Activated effector memory CD4-positive, alpha-beta T cell treated with anti-CD3 and anti-CD28 coated beads, Interleukin-2, amount 50 U/mL, for 16 hours (primary cell): ENCODE results near the gene ZNF544.

Experiments used
- DNase-seq: peaks from one replicate; pipeline ENCODE4 v3.0.0-alpha.2; 2020

The ZNF544 gene

DNA sequence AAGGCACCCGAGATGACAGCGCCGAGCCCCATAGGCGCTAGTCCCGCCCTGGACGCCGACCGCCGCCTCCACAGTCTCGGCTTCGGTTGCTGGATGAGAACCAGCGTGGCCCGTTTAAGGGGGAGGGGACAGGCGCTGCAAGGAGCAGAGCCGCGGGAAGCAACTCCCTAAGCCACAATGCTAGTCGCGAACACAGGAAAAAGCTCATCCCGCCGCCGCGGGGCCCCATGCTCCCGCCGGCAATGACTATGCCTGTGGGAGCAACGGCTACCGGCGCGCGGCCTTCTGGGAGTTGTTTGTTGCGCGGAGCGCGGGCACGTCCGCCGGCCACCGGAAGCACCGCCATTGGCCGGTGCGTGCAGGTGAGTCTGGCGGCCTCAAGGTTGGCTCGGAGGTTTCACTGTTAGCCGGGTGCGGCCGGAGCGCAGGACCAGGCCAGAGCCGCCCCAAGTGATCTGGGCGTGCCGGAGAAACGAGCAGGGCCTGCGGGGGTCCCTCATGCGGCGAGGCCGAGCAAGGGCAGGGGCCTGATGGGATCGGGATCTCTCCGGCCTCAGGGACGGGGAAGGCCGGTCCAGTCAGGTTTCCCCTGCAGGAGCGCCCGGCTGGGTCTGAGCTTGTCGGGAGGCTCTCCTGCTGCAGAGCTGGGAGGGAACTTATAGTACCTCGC lies at the start of gene ZNF544:
Gene ZNF544 (plus strand): TSS at position 330 of the 670 bp plus-strand sequence. CDS start 15,110 bp downstream, outside the sequence.
- DNase-seq = peak; percentile 84

DNA sequence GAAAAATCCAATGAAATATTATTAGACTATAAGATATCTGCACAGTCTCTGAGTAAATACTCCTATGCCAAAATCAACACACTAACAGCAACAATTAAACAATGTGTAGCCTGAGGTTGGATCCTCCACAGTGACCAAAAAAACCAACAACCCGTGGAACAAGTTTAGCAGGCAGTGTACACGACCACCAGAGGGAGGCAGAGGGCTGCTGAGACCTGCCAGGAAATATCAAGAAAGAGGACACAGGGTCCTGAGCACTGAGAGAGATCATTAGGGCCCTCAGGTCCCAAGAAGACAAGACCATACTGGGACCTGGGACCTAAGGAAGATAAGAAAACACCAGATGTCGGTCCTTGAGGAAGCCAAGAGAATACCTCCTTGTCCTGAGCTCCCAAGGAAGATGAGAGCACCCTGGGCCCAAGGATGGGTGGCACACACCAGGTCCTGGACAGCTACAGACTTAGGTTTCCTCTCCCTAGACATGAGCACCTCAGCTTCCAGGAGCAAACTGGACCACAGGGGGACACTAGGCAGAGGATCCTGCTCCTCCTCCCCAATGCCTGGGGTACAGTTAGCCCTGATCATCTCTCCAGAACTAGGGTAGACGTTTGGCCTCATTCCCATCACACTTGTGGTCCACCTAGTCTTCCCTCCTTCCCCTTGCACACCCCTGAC lies 46.7 kb upstream of the ZNF544 start:
- DNase-seq = peak; percentile 85

GRCh38 chr19:58182577-58182988 lies 46.1 kb upstream of the ZNF544 start:
- peak; percentile 93 for DNase-seq

GRCh38 chr19:58182989-58183816 lies 45.5 kb upstream of the ZNF544 start, which contains the start of gene ZNF274:
TSS of gene ZNF274 (plus strand) at chr19:58183061. CDS start at chr19:58183966, 905 bp downstream.
- DNase-seq = peak; percentile 97

DNA sequence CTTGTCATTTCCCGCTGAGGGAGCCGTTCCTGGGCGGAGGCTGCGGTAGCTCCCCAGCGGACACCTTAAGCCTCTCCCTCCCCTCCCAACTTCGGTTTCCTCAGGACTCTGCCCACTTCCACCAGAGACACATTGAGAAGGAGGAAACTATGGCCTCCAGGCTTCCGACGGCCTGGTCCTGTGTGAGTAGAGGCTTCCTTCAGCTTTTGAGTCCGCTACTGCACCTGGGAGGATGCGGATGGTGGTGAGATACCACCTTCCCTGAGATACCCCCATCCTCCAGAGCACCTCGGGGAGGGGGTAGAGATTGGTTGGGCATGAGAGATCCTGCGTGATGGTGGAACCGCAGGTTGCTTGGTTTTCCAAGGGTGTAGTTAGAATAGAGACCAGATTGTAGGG lies 44.9 kb upstream of the ZNF544 start:
- DNase-seq = no peak

- no peak for DNase-seq
Observed at GRCh38 chr19:58196901-58197616, 31.7 kb upstream of the ZNF544 start.

- no peak for DNase-seq
Observed at GRCh38 chr19:58203814-58204475, 24.8 kb upstream of the ZNF544 start.

DNA sequence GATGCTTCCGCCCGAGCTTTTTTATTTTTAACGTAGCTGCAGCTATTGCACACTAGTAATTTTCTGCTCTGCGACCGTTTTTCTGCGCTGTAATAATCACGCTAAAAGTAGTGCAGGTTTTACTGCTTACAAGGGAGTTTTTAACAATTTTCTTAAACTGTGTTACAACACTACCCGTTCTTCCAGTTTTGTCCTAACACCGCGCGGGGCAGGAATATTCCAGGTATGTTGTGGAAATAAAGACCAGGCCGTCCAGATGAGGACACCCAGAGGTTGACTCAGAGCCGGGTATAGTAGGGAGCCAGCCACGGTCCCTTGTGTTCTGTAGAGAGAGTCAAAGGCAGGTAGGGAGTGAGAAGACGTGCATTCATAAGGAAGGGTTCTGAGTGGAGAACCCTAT lies 24.1 kb upstream of the ZNF544 start:
- no peak for DNase-seq

- DNase-seq = no peak
Observed at GRCh38 chr19:58209577-58209976, 19.1 kb upstream of the ZNF544 start.

DNA sequence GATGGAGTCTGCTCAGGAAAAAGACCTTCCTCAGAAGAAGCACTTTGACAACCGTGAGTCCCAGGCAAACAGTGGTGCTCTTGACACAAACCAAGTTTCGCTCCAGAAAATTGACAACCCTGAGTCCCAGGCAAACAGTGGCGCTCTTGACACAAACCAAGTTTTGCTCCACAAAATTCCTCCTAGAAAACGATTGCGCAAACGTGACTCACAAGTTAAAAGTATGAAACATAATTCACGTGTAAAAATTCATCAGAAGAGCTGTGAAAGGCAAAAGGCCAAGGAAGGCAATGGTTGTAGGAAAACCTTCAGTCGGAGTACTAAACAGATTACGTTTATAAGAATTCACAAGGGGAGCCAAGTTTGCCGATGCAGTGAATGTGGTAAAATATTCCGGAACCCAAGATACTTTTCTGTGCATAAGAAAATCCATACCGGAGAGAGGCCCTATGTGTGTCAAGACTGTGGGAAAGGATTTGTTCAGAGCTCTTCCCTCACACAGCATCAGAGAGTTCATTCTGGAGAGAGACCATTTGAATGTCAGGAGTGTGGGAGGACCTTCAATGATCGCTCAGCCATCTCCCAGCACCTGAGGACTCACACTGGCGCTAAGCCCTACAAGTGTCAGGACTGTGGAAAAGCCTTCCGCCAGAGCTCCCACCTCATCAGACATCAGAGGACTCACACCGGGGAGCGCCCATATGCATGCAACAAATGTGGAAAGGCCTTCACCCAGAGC lies 16.2 kb upstream of the ZNF544 start:
- no peak for DNase-seq

DNA sequence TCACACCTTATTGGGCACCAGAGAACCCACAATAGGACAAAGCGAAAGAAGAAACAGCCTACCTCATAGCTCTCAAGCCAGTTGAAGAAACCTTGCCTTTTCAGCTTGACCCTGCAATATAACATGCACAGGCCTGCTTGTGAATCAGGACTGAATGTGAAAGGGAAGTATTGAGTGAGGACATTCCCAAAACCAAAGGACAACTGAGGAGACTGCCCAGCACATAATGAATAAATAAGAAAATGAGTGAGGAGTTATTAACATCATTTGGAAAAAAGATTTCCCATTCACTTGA lies 15.7 kb upstream of the ZNF544 start:
- no peak for DNase-seq

- no peak for DNase-seq
Observed at GRCh38 chr19:58217069-58217481, 11.6 kb upstream of the ZNF544 start.

- no peak for DNase-seq
Observed at GRCh38 chr19:58217607-58218391, 10.9 kb upstream of the ZNF544 start.

- peak; percentile 70 for DNase-seq
Observed at GRCh38 chr19:58218899-58219298, 9.8 kb upstream of the ZNF544 start.

DNA sequence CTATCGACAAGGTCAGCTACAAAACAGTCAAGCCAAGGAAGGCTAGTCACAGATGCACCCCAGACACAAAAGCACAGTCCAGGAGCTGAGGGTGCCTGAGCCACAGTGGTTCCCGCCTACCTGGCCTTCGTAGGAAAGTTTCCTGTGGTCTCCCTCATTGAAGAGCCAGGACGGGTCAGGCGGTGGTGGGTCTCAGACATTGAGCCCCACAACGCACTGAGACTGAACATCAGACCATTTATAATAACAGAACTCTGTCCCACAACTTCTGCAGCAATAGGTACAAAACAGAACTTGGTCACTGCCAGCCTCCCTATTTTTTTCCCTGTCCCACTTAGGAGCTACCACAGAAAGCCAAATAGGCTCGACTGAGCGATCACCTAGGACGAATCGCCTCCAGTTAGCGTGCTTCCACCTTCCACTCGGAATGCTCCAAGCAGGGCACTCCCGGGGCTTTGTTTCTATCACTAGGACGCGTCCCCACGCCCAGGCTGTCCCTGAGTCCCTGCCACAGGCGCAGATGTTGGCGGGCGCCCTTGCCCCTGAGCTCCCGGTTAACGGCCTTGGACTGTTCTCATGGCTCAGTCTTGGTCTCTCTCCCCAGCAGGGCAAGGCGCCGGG lies 640 bp upstream of the ZNF544 start:
- no peak for DNase-seq

- peak; percentile 64 for DNase-seq
Observed at GRCh38 chr19:58229255-58229639, 533 bp downstream of the ZNF544 start.

GRCh38 chr19:58237324-58237723 lies 8.6 kb downstream of the ZNF544 start:
- no peak for DNase-seq

GRCh38 chr19:58243351-58243750 lies 14.6 kb downstream of the ZNF544 start:
- no peak for DNase-seq

DNA sequence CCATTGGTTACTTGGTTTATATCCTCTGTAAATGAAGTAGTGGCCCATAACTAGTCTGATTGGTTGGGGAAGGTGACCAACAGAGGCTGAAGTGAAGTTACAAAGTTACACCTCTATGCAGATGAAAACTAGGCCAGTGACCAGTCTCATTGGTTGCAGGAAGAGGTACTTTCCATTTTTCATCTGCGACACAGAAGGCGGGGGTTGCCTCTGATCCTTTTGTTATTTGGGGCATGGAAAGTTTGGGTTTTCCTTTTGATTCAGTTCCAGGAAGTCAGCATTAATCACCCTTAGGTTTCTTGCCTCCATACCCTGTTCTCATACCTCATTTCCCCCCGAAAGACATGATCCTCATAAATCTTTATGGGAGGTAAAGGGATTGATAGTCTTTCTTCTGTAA lies 20.2 kb downstream of the ZNF544 start:
- no peak for DNase-seq

DNA sequence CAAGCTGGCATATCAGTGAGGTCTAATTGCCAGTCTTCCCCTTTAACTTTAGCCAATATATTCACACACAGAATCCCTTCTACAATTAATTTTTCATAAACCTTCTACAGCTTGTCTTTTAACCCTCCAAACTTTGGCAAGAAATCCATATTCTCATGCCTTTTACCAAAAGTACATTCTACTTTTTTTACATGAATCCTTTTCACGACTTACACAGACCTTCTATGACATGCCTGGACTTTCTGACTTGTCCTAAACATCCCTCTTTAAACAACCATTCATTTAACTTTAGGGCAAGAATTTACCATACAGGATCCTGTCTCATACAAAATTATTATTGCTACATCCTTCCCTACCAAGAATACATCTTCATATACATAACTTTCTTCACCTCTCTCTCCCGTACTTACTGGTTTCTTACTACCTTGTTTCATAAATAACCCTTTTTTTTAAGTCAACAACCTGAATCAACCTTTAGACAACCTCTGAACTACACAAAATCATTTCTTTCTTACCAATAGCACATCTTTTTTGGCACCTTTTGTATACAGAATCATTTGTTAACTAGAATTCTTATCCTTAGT lies 23.5 kb downstream of the ZNF544 start:
- DNase-seq = no peak
